H1 (cell line): ENCODE measurements around the gene GLTP. TPM values are rescaled to one million over a fixed set of nuclear protein-coding genes. Genes with fewer than 3 reads are reported as not detected.

Experiments used
- CTCF ChIA-PET: fragments of 300-600 bp; sonication (Branson Sonifier 250); formaldehyde crosslinking; loops from one replicate; lab custom pipeline; 2021; ENCODE audit not compliant: partially characterized antibody; lab: Charles Lee
- POLR2A ChIA-PET: fragments of 300-600 bp; sonication (Branson Sonifier 250); formaldehyde crosslinking; loops from one replicate; lab custom pipeline; 2021; ENCODE audit warnings: inconsistent platforms; ENCODE audit not compliant: partially characterized antibody; lab: Charles Lee
- DNase-seq, 2 experiments: peaks; one replicate each; pipeline versions ENCODE4 v3.0.0 to v3.0.0-alpha.2; 2010 to 2022; ENCODE audit warnings: low spot score in 2 of 2, low read depth in 1 of 2, mixed read lengths in 1 of 2
- FAIRE-seq: peaks from 2 replicates; lab custom pipeline; 2011; peaks lifted over from hg19 to GRCh38; lab: Jason Lieb, UNC
- H2AFZ ChIP-seq: 2 replicates; pipeline ENCODE4 v1.8.1; 2012; ENCODE audit warnings: low read length, inconsistent platforms
- H2AK5ac ChIP-seq: 2 replicates; pipeline ENCODE4 v1.6.1; 2013; ENCODE audit warnings: low read depth, low read length
- H2BK120ac ChIP-seq: replicated peaks from 2 replicates; pipeline ENCODE3; 2013; ENCODE audit warnings: low read depth, low read length, inconsistent platforms
- H2BK12ac ChIP-seq: 2 replicates; pipeline ENCODE4 v1.6.1; 2013; ENCODE audit warnings: low read depth, low read length
- H2BK15ac ChIP-seq: 2 replicates; pipeline ENCODE4 v1.6.1; 2013; ENCODE audit warnings: low read length
- H2BK20ac ChIP-seq: 2 replicates; pipeline ENCODE4 v1.6.1; 2013; ENCODE audit warnings: low read length
- H2BK5ac ChIP-seq: 2 replicates; pipeline ENCODE4 v1.6.1; 2013; ENCODE audit warnings: low read depth, low read length
- H3K14ac ChIP-seq: 2 replicates; pipeline ENCODE4 v1.6.1; 2013; ENCODE audit warnings: inconsistent platforms; ENCODE audit not compliant: insufficient read length
- H3K18ac ChIP-seq: 2 replicates; pipeline ENCODE4 v1.6.1; 2013; ENCODE audit warnings: low read length; ENCODE audit errors: extremely low read depth
- H3K23ac ChIP-seq: 2 replicates; pipeline ENCODE4 v1.6.1; 2013; ENCODE audit warnings: inconsistent platforms; ENCODE audit not compliant: insufficient read length
- H3K23me2 ChIP-seq: 2 replicates; pipeline ENCODE4 v1.6.1; 2013; ENCODE audit warnings: low read depth, low read length
- H3K27ac ChIP-seq: 2 replicates; pipeline ENCODE4 v1.6.1; 2011; ENCODE audit warnings: low read depth, low read length, inconsistent platforms
- H3K27me3 ChIP-seq, 4 experiments: replicated peaks in 1 of 4; 1 replicate in 1 of 4; 2 replicates in 3 of 4; pipeline versions ENCODE4 v1.6.1 to v1.8.1; 2011 to 2013; ENCODE audit warnings: low read length in 3 of 4, mild to moderate bottlenecking in 3 of 4, inconsistent platforms in 2 of 4, mixed read lengths in 2 of 4, moderate library complexity in 1 of 4; ENCODE audit not compliant: control insufficient read depth in 3 of 4, insufficient read depth in 3 of 4; ENCODE audit errors: extremely low read depth in 1 of 4
- H3K36me3 ChIP-seq, 4 experiments: 2 replicates each; pipeline versions ENCODE4 v1.6.1 to v1.8.1; 2011 to 2013; ENCODE audit warnings: mild to moderate bottlenecking in 4 of 4, low read length in 3 of 4, moderate library complexity in 2 of 4, control low read depth in 1 of 4, inconsistent platforms in 1 of 4; ENCODE audit not compliant: insufficient read depth in 4 of 4, control insufficient read depth in 2 of 4
- H3K4ac ChIP-seq: replicated peaks from 2 replicates; pipeline ENCODE3; 2013; ENCODE audit warnings: low read length, low read depth, mixed read lengths, inconsistent platforms; ENCODE audit not compliant: insufficient read length
- H3K4me1 ChIP-seq, 4 experiments: replicated peaks in 1 of 4; 1 replicate in 1 of 4; 2 replicates in 3 of 4; pipeline versions ENCODE4 v1.6.1 to v1.8.1; 2011 to 2013; ENCODE audit warnings: low read length in 3 of 4, inconsistent platforms in 2 of 4, mixed read lengths in 1 of 4; ENCODE audit not compliant: insufficient read depth in 4 of 4, control insufficient read depth in 3 of 4
- H3K4me2 ChIP-seq, 2 experiments: 2 replicates each; pipeline versions ENCODE4 v1.6.1 to v1.8.1; 2011 to 2013; ENCODE audit warnings: low read depth in 2 of 2, low read length in 2 of 2, control low read depth in 1 of 2, inconsistent platforms in 1 of 2, mild to moderate bottlenecking in 1 of 2; ENCODE audit not compliant: insufficient read depth in 1 of 2
- H3K4me3 ChIP-seq, 4 experiments: fragments of 200-600, 300-600 bp in 1 of 4; sonication (generic), shearing (Covaris generic), sonication (Bioruptor Twin) in 1 of 4; 2 replicates each; pipeline versions ENCODE4 v1.5.1 to v1.8.1; 2011 to 2016; ENCODE audit warnings: low read length in 4 of 4, low read depth in 3 of 4, control low read depth in 2 of 4, inconsistent platforms in 2 of 4, mild to moderate bottlenecking in 2 of 4, mixed read lengths in 1 of 4, moderate library complexity in 1 of 4; ENCODE audit not compliant: insufficient read depth in 2 of 4; ENCODE audit errors: extremely low read depth in 1 of 4
- H3K56ac ChIP-seq: replicated peaks from 2 replicates; pipeline ENCODE3; 2013; ENCODE audit warnings: low read depth, mild to moderate bottlenecking, mixed read lengths, low read length, inconsistent platforms; ENCODE audit not compliant: insufficient read length
- H3K79me1 ChIP-seq: 2 replicates; pipeline ENCODE4 v1.6.1; 2013; ENCODE audit warnings: low read depth, low read length, control low read depth
- H3K79me2 ChIP-seq, 2 experiments: 2 replicates each; pipeline versions ENCODE4 v1.6.1 to v1.8.1; 2012 to 2013; ENCODE audit warnings: low read length in 2 of 2, mild to moderate bottlenecking in 2 of 2, inconsistent platforms in 1 of 2; ENCODE audit not compliant: insufficient read depth in 2 of 2, control insufficient read depth in 1 of 2
- H3K9ac ChIP-seq, 4 experiments: replicated peaks in 1 of 4; 1 replicate in 1 of 4; 2 replicates in 3 of 4; pipeline versions ENCODE4 v1.6.1 to v1.8.1; 2011 to 2013; ENCODE audit warnings: low read depth in 3 of 4, low read length in 3 of 4, control low read depth in 2 of 4, mild to moderate bottlenecking in 2 of 4, moderate library complexity in 2 of 4, inconsistent platforms in 1 of 4; ENCODE audit errors: extremely low read depth in 1 of 4
- H3K9me3 ChIP-seq, 2 experiments: 2 replicates each; pipeline versions ENCODE4 v1.6.1 to v1.8.1; 2012 to 2013; ENCODE audit warnings: mild to moderate bottlenecking in 2 of 2, moderate library complexity in 2 of 2, control low read depth in 1 of 2, inconsistent platforms in 1 of 2, low read depth in 1 of 2, low read length in 1 of 2, mixed read lengths in 1 of 2; ENCODE audit not compliant: insufficient read depth in 2 of 2
- H4K20me1 ChIP-seq, 2 experiments: replicated peaks in 1 of 2; 2 replicates each; pipeline versions ENCODE3 to v1.8.1; 2011 to 2013; ENCODE audit warnings: inconsistent platforms in 2 of 2, low read length in 2 of 2, mild to moderate bottlenecking in 1 of 2; ENCODE audit not compliant: insufficient read depth in 2 of 2, control insufficient read depth in 1 of 2
- H4K5ac ChIP-seq: 2 replicates; pipeline ENCODE4 v1.6.1; 2013; ENCODE audit warnings: low read length, low read depth, mixed read lengths, inconsistent platforms; ENCODE audit not compliant: insufficient read length
- H4K8ac ChIP-seq: 2 replicates; pipeline ENCODE4 v1.8.0; 2013; ENCODE audit warnings: mild to moderate bottlenecking, moderate library complexity, low read length, inconsistent platforms; ENCODE audit not compliant: insufficient read depth; ENCODE audit errors: extremely low read depth
- H4K91ac ChIP-seq: replicated peaks from 2 replicates; pipeline ENCODE3; 2013; ENCODE audit warnings: low read length, mixed read lengths, inconsistent platforms; ENCODE audit not compliant: insufficient read length
- CEBPB ChIP-seq: IDR thresholded peaks from 2 replicates; pipeline ENCODE4 v1.6.1; 2012; ENCODE audit warnings: low read depth, low read length
- CHD1 ChIP-seq: IDR thresholded peaks from 2 replicates; pipeline ENCODE4 v1.6.1; 2012; ENCODE audit warnings: low read depth, low read length, improper control_type of control experiment
- CTCF ChIP-seq, 3 experiments: IDR thresholded peaks; 1 replicate in 2 of 3; 2 replicates in 1 of 3; pipeline versions ENCODE4 v1.5.1 to v1.6.1; 2011; ENCODE audit warnings: low read length in 3 of 3, mild to moderate bottlenecking in 3 of 3, inconsistent platforms in 2 of 3, low read depth in 1 of 3, moderate library complexity in 1 of 3; ENCODE audit not compliant: insufficient read depth in 1 of 3; ENCODE audit errors: control extremely low read depth in 1 of 3
- EP300 ChIP-seq, 2 experiments: IDR thresholded peaks; 1 replicate in 1 of 2; 2 replicates in 1 of 2; pipeline ENCODE4 v1.6.1; 2011 to 2012; ENCODE audit warnings: low read depth in 2 of 2, low read length in 2 of 2, mild to moderate bottlenecking in 2 of 2, borderline replicate concordance in 1 of 2, inconsistent platforms in 1 of 2, moderate library complexity in 1 of 2
- HDAC2 ChIP-seq, 2 experiments: fragments of 300-600 bp in 1 of 2; sonication (generic) in 1 of 2; IDR thresholded peaks; 2 replicates each; pipeline ENCODE4 v1.6.1; 2011 to 2012; ENCODE audit warnings: low read depth in 2 of 2, low read length in 2 of 2, mild to moderate bottlenecking in 2 of 2, moderate library complexity in 2 of 2, borderline replicate concordance in 1 of 2, inconsistent platforms in 1 of 2
- NRF1 ChIP-seq: IDR thresholded peaks from 2 replicates; pipeline ENCODE4 v1.6.1; 2011; ENCODE audit warnings: mild to moderate bottlenecking, low read depth, low read length, improper control_type of control experiment
- POLR2A ChIP-seq, 2 experiments: IDR thresholded peaks; 1 replicate in 1 of 2; 2 replicates in 1 of 2; pipeline ENCODE4 v1.6.1; 2011; ENCODE audit warnings: low read depth in 2 of 2, low read length in 2 of 2, mild to moderate bottlenecking in 2 of 2; ENCODE audit errors: control extremely low read depth in 1 of 2
- POLR2AphosphoS5 ChIP-seq: IDR thresholded peaks from 2 replicates; pipeline ENCODE4 v1.6.1; 2011; ENCODE audit warnings: low read depth, low read length
- RBBP5 ChIP-seq: IDR thresholded peaks from 2 replicates; pipeline ENCODE4 v1.7.1; 2012; ENCODE audit warnings: low read depth, mild to moderate bottlenecking, inconsistent platforms, low read length, moderate library complexity, borderline replicate concordance
- SP1 ChIP-seq: IDR thresholded peaks from 2 replicates; pipeline ENCODE4 v1.6.1; 2011; ENCODE audit warnings: low read depth, low read length
- USF2 ChIP-seq: IDR thresholded peaks from 2 replicates; pipeline ENCODE4 v1.6.1; 2011; ENCODE audit warnings: low read length, improper control_type of control experiment
- WGBS, 2 experiments: shearing (Covaris generic) in 1 of 2; methylation state at CpG; one replicate each; pipeline versions ENCODE4 v1.1.6 to v1.1.7; 2013 to 2015; ENCODE audit warnings: low lambda C conversion rate in 2 of 2, mixed read lengths in 2 of 2, inconsistent platforms in 1 of 2, low coverage in 1 of 2, missing lambda C conversion rate in 1 of 2; ENCODE audit not compliant: insufficient replicate concordance in 2 of 2, insufficient coverage in 1 of 2, insufficient read length in 1 of 2; ENCODE audit errors: extremely low coverage in 1 of 2, missing lambda C conversion rate in 1 of 2; 5-methylcytosine and 5-hydroxymethylcytosine counted together
- polyA plus RNA-seq, 7 experiments: library from polyadenylated mRNA; depleted of rRNA in 3 of 7; stranded (reverse) in 5 of 7; unstranded in 2 of 7; fragments of >200 nt in 5 of 7; fragments of 200-250 nt in 2 of 7; gene quantifications; 1 replicate in 5 of 7; 2 replicates in 1 of 7; 4 replicates in 1 of 7; pipeline versions ENCODE4 v1.2.1 to v1.2.3, GENCODE V29; 2011 to 2013; ENCODE audit warnings: missing spikeins in 2 of 7, mixed read lengths in 2 of 7
- total RNA-seq: library from RNA; stranded (reverse); fragmentation: NEBNext Ultra II Directional; extraction: Animal tissue kit (Norgen Biotek cat#: 25700); gene quantifications from 2 replicates; pipeline ENCODE4 v1.2.1, GENCODE V29; 2021

The GLTP gene
- total and polyA plus RNA-seq, 2 of the 8 experiments (the other 6 are each of a cell fraction or from before 2014, with no cell fraction given), result 9.8 to 26.1 TPM

- no peak overlapping the region for H2BK20ac ChIP-seq
- H4K8ac ChIP-seq, result no peak overlapping the region
- no peak overlapping the region for H4K91ac ChIP-seq
- no peak overlapping the region for H2AK5ac ChIP-seq
- peak overlapping the region; percentile 22; the same call in 1 of the 2 replicates for H2BK5ac ChIP-seq
- H3K36me3 ChIP-seq, result no peaks in the 10 kb centered on the region
- FAIRE-seq (no peak), DNase-seq (no peak)
- H3K9ac ChIP-seq, result no peak overlapping the region
- H3K18ac ChIP-seq, result no peak overlapping the region
- no peak overlapping the region for H4K5ac ChIP-seq
- no peak overlapping the region for H3K27ac ChIP-seq
- H3K23me2 ChIP-seq, result no peaks in the 10 kb centered on the region
- no peak overlapping the region for H3K23ac ChIP-seq
- no peak overlapping the region for H3K4me2 ChIP-seq
- no peak overlapping the region for H3K56ac ChIP-seq
- no peak overlapping the region for H3K4ac ChIP-seq
- H3K79me1 ChIP-seq, result no peaks in the 10 kb centered on the region
- H3K27me3 ChIP-seq, result no peaks in the 10 kb centered on the region
- no peaks in the 10 kb centered on the region for H4K20me1 ChIP-seq
- ChIA-PET CTCF (interaction anchor here (1.0 to 9.1 kb wide), 2 partner anchors 14 to 63 kb away, joined by 6 to 114 read pairs; no protein-coding TSS in a partner anchor), POLR2A (no interaction called here)
- H3K14ac ChIP-seq, result no peak overlapping the region
- H3K9me3 ChIP-seq, result peaks cover 0 to 3% of the 10 kb centered on the region in 2 experiments; a peak in 1 of 4 replicates
- peaks cover 0 to 3% (median 0%) of the 10 kb centered on the region in 4 experiments; a peak in 1 of 7 replicates for H3K4me1 ChIP-seq
- no peaks in the 10 kb centered on the region for H3K79me2 ChIP-seq
- H2BK15ac ChIP-seq, result no peak overlapping the region
- no peak overlapping the region for H2BK120ac ChIP-seq
- H3K4me3 ChIP-seq, result no peak overlapping the region
- WGBS, 2 experiments, result 90% methylated on average over 4 of the region's 4 CpGs; no CpG with 5 or more reads in 1 of the 2 experiments
- H2AFZ ChIP-seq, result no peak overlapping the region
- no peak overlapping the region for H2BK12ac ChIP-seq
- no peak for TF ChIP-seq CTCF (IDR thresholded peaks at IDR 0.05; ENCODE audit: control extremely low read depth in 1 of 3, insufficient read depth in 1 of 3, low read depth in 1 of 3, low read length in 3 of 3)
- no peak for TF ChIP-seq USF2
- TF ChIP-seq SP1, result no peak
- no peak for TF ChIP-seq NRF1
- no peak for TF ChIP-seq RBBP5
- TF ChIP-seq CEBPB, result no peak
- TF ChIP-seq CHD1, result no peak
- TF ChIP-seq POLR2AphosphoS5, result no peak
- no peak for TF ChIP-seq POLR2A (IDR thresholded peaks at IDR 0.05; ENCODE audit: control extremely low read depth in 1 of 2, low read depth in 2 of 2, low read length in 2 of 2)
- TF ChIP-seq HDAC2 (IDR thresholded peaks at IDR 0.05; ENCODE audit: borderline replicate concordance in 1 of 2, low read depth in 2 of 2, low read length in 2 of 2), result no peak
- no peak for TF ChIP-seq EP300 (IDR thresholded peaks at IDR 0.05; ENCODE audit: borderline replicate concordance in 1 of 2, low read depth in 2 of 2, low read length in 2 of 2)
Observed at GRCh38 chr12:109916045-109916444, 35.7 kb upstream of the GLTP start.
